ENCODE data around the gene ANKRD33B. TPM values are rescaled to one million over a fixed set of nuclear protein-coding genes. Genes with fewer than 3 reads are reported as not detected.

Gene ANKRD33B
- total and polyA plus RNA-seq, 2 experiments from 2014 or later: 2.9 to 15.4 TPM

DNA sequence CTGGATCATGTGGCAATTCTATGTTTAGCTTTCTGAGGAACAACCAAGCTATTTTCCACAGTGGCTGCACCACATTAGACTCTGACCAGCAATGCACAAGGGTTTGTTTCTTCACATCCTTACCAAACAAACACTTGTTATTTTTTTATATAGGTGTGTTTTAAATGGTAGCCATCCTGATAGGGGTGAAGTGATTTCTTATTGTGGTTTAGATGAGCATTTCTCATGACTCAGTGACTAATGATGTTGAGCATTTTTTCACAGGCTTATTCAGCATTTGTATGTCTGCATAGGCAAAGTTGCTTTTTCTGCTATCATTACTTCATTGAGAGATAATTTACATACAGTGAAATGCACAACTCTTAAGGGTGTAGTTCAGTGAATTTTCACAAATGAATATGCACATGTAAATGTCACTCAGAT is 36.0 kb downstream of the ANKRD33B start (continued):
- TF ChIP-seq, protein P1, sequence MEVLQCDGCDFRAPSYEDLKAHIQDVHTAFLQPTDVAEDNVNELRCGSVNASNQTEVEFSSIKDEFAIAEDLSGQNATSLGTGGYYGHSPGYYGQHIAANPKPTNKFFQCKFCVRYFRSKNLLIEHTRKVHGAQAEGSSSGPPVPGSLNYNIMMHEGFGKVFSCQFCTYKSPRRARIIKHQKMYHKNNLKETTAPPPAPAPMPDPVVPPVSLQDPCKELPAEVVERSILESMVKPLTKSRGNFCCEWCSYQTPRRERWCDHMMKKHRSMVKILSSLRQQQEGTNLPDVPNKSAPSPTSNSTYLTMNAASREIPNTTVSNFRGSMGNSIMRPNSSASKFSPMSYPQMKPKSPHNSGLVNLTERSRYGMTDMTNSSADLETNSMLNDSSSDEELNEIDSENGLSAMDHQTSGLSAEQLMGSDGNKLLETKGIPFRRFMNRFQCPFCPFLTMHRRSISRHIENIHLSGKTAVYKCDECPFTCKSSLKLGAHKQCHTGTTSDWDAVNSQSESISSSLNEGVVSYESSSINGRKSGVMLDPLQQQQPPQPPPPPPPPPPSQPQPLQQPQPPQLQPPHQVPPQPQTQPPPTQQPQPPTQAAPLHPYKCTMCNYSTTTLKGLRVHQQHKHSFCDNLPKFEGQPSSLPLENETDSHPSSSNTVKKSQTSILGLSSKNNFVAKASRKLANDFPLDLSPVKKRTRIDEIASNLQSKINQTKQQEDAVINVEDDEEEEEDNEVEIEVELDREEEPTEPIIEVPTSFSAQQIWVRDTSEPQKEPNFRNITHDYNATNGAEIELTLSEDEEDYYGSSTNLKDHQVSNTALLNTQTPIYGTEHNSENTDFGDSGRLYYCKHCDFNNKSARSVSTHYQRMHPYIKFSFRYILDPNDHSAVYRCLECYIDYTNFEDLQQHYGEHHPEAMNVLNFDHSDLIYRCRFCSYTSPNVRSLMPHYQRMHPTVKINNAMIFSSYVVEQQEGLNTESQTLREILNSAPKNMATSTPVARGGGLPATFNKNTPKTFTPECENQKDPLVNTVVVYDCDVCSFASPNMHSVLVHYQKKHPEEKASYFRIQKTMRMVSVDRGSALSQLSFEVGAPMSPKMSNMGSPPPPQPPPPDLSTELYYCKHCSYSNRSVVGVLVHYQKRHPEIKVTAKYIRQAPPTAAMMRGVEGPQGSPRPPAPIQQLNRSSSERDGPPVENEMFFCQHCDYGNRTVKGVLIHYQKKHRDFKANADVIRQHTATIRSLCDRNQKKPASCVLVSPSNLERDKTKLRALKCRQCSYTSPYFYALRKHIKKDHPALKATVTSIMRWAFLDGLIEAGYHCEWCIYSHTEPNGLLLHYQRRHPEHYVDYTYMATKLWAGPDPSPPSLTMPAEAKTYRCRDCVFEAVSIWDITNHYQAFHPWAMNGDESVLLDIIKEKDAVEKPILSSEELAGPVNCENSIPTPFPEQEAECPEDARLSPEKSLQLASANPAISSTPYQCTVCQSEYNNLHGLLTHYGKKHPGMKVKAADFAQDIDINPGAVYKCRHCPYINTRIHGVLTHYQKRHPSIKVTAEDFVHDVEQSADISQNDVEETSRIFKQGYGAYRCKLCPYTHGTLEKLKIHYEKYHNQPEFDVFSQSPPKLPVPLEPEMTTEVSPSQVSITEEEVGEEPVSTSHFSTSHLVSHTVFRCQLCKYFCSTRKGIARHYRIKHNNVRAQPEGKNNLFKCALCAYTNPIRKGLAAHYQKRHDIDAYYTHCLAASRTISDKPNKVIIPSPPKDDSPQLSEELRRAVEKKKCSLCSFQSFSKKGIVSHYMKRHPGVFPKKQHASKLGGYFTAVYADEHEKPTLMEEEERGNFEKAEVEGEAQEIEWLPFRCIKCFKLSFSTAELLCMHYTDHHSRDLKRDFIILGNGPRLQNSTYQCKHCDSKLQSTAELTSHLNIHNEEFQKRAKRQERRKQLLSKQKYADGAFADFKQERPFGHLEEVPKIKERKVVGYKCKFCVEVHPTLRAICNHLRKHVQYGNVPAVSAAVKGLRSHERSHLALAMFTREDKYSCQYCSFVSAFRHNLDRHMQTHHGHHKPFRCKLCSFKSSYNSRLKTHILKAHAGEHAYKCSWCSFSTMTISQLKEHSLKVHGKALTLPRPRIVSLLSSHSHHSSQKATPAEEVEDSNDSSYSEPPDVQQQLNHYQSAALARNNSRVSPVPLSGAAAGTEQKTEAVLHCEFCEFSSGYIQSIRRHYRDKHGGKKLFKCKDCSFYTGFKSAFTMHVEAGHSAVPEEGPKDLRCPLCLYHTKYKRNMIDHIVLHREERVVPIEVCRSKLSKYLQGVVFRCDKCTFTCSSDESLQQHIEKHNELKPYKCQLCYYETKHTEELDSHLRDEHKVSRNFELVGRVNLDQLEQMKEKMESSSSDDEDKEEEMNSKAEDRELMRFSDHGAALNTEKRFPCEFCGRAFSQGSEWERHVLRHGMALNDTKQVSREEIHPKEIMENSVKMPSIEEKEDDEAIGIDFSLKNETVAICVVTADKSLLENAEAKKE (CRISPR knock-in tag; IDR thresholded peaks at IDR 0.05): no peak
- no peak for TF ChIP-seq CTCF (conservative IDR thresholded peaks at IDR 0.05; ENCODE audit: low read depth in 2 of 2)
- no peak for TF ChIP-seq ETS1 (IDR thresholded peaks at IDR 0.05)
- TF ChIP-seq POLR2AphosphoS5 (IDR thresholded peaks at IDR 0.05; ENCODE audit: low read depth): no peak
- no peak for TF ChIP-seq JUNB (IDR thresholded peaks at IDR 0.05; ENCODE audit: unreplicated experiment)

GRCh38 chr5:10600626-10601245 is 36.9 kb downstream of the ANKRD33B start:
- Histone ChIP-seq H3F3A (replicated peaks; ENCODE audit: low read depth) (no peaks in the 10 kb centered on the region), H3K27me3 (ENCODE audit: insufficient read depth) (no peaks in the 10 kb centered on the region), H3K79me2 (replicated peaks; ENCODE audit: insufficient read depth) (no peaks in the 10 kb centered on the region), H3K27ac (ENCODE audit: low read depth) (no peak overlapping the region), H3K4me1 (ENCODE audit: insufficient read depth) (no peaks in the 10 kb centered on the region), H3K4me2 (no peak overlapping the region), H3K36me3 (ENCODE audit: insufficient read depth) (no peaks in the 10 kb centered on the region), H3K9me2 (ENCODE audit: insufficient read depth) (no peaks in the 10 kb centered on the region), H2AFZ (no peak overlapping the region), H4K20me1 (replicated peaks; ENCODE audit: insufficient read depth) (no peaks in the 10 kb centered on the region), H3K4me3 (no peak overlapping the region)
- no peak overlapping the region for H3K4me3 Mint-ChIP-seq
- no peak overlapping the region for H3K27ac Mint-ChIP-seq
- no peaks in the 10 kb centered on the region for H3K9me3 Mint-ChIP-seq
- DNase-seq (ENCODE audit: low spot score) (no peak), ATAC-seq (no peak)
- H3K4me1 Mint-ChIP-seq: peaks cover 7% of the 10 kb centered on the region
- H3K27me3 Mint-ChIP-seq (ENCODE audit: insufficient read depth, low read depth, poor library complexity): peaks cover 3% of the 10 kb centered on the region
- H3K36me3 Mint-ChIP-seq (ENCODE audit: low read depth): no peaks in the 10 kb centered on the region
- TF ChIP-seq, protein P1 (CRISPR knock-in tag; IDR thresholded peaks at IDR 0.05): no peak

All from GM23338 (cell line).